ENCODE data around the gene FOXJ2.

Gene FOXJ2

DNA sequence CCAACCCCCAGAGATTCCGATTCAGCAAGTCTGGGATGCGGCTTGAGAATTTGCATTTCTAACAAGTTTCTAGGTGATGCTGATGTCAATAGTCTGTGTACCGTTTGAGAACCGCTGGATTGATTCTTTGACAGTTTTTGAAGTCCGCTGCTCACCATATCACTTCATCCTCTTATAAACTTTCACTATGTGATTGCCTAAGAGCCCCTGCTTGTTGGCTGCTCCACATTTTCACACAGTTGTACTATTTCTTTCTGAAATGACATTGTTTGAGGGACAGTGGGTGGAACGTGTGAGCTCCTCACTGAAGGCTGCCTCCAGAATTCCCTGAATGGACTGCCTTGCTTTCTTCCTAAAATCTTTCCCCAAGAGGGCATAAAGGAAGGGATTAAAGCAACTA, 26.0 kb downstream of the FOXJ2 start:
- Histone ChIP-seq H3K27ac (ENCODE audit: low read length) (no peak overlapping the region), H3K27me3 (ENCODE audit: insufficient read depth, low read length, poor library complexity) (no peaks in the 10 kb centered on the region), H3K9ac (ENCODE audit: low read depth, low read length) (no peak overlapping the region), H3K36me3 (ENCODE audit: insufficient read depth, low read length) (peaks cover 19% of the 10 kb centered on the region), H3K9me3 (ENCODE audit: insufficient read depth, low read length, severe bottlenecking) (no peaks in the 10 kb centered on the region), H3K79me2 (ENCODE audit: insufficient read depth, low read length) (no peaks in the 10 kb centered on the region), H3K4me1 (ENCODE audit: insufficient read depth, low read length) (no peaks in the 10 kb centered on the region), H2AFZ (ENCODE audit: low read depth, low read length) (no peak overlapping the region), H3K4me2 (ENCODE audit: insufficient read depth, low read length) (no peak overlapping the region), H3K4me3 (ENCODE audit: low read depth in 1 of 2, low read length in 2 of 2) (no peak overlapping the region), H4K20me1 (ENCODE audit: insufficient read depth, low read length) (no peaks in the 10 kb centered on the region)
- DNase-seq = no peak
- ATAC-seq (ENCODE audit: insufficient read depth, low read depth) = no peak
- no peak for TF ChIP-seq EZH2 (IDR thresholded peaks at IDR 0.05; ENCODE audit: borderline replicate concordance, low read depth, low read length, severe bottlenecking)
- TF ChIP-seq, protein P1, sequence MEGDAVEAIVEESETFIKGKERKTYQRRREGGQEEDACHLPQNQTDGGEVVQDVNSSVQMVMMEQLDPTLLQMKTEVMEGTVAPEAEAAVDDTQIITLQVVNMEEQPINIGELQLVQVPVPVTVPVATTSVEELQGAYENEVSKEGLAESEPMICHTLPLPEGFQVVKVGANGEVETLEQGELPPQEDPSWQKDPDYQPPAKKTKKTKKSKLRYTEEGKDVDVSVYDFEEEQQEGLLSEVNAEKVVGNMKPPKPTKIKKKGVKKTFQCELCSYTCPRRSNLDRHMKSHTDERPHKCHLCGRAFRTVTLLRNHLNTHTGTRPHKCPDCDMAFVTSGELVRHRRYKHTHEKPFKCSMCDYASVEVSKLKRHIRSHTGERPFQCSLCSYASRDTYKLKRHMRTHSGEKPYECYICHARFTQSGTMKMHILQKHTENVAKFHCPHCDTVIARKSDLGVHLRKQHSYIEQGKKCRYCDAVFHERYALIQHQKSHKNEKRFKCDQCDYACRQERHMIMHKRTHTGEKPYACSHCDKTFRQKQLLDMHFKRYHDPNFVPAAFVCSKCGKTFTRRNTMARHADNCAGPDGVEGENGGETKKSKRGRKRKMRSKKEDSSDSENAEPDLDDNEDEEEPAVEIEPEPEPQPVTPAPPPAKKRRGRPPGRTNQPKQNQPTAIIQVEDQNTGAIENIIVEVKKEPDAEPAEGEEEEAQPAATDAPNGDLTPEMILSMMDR (IDR thresholded peaks at IDR 0.05; ENCODE audit: borderline replicate concordance, extremely low read depth, low read length, poor library complexity, severe bottlenecking) = no peak

DNA sequence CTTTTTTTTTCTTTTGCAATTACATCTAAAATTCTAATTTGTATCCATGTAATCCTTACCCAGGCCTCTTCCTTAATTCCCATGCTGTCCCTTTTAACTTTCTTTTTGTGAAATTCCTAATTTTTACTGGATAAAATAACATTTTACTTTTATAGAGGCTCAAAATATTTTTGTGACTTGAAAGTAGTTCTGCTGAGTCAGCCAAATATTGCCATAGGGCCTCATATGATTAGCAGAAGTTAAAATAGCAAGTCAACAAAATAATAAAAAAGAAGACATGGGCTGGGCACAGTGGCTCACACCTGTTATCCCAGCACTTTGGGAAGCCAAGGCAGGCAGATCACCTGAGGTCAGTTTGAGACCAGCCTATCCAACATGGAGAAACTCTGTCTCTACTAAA, 31.6 kb downstream of the FOXJ2 start:
- DNase-seq (no peak), ATAC-seq (ENCODE audit: insufficient read depth, low read depth) (no peak)
- Histone ChIP-seq H3K36me3 (ENCODE audit: insufficient read depth, low read length) (no peaks in the 10 kb centered on the region), H3K4me1 (ENCODE audit: insufficient read depth, low read length) (peaks cover 16% of the 10 kb centered on the region), H3K27ac (ENCODE audit: low read length) (no peak overlapping the region), H3K79me2 (ENCODE audit: insufficient read depth, low read length) (no peaks in the 10 kb centered on the region), H3K27me3 (ENCODE audit: insufficient read depth, low read length, poor library complexity) (no peaks in the 10 kb centered on the region), H3K4me2 (ENCODE audit: insufficient read depth, low read length) (no peak overlapping the region), H4K20me1 (ENCODE audit: insufficient read depth, low read length) (no peaks in the 10 kb centered on the region), H2AFZ (ENCODE audit: low read depth, low read length) (no peak overlapping the region), H3K4me3 (ENCODE audit: low read depth in 1 of 2, low read length in 2 of 2) (no peak overlapping the region), H3K9me3 (ENCODE audit: insufficient read depth, low read length, severe bottlenecking) (no peaks in the 10 kb centered on the region), H3K9ac (ENCODE audit: low read depth, low read length) (no peak overlapping the region)
- TF ChIP-seq EZH2 (IDR thresholded peaks at IDR 0.05; ENCODE audit: borderline replicate concordance, low read depth, low read length, severe bottlenecking) = no peak
- TF ChIP-seq, protein P1 (IDR thresholded peaks at IDR 0.05; ENCODE audit: borderline replicate concordance, extremely low read depth, low read length, poor library complexity, severe bottlenecking) = no peak

DNA sequence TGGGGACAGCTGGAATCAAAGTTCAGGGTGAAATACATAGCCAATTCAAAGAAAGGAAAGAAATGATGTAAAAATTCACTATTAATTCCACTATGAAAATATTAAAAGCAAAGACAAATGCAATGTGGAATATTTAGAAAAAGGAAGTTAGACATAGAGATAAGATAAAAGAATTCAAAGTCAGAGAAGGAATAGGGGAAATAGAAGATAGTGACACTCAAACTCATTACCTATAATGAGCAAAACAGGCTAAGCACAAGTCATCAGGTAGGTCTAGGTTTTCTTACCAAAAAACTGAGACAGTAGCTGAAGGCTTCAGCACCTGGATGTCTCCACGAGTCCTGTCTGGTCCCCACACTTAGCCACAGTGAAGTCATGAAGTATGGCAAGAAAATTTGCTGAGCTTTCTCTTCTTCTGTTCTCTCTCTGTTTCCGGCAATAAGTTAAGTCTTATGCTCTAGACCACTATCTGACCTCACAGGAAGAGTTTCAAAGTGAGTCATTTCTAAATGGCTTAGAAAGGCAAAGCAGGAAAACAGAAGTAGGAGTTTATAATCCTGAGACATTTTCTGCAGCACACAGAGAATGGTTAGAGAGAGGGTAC, 33.6 kb downstream of the FOXJ2 start, which contains the start of gene C3AR1:
TSS of gene C3AR1 (minus strand) at position 369 of the 604 bp plus-strand sequence. CDS start 6,174 bp downstream, outside the sequence.
- DNase-seq (peak; percentile 36), ATAC-seq (ENCODE audit: insufficient read depth, low read depth) (peak; percentile 99)
- no peaks in the 10 kb centered on the region for H4K20me1 ChIP-seq (ENCODE audit: insufficient read depth, low read length)
- H3K36me3 ChIP-seq (ENCODE audit: insufficient read depth, low read length) = no peaks in the 10 kb centered on the region
- no peaks in the 10 kb centered on the region for H3K27me3 ChIP-seq (ENCODE audit: insufficient read depth, low read length, poor library complexity)
- TF ChIP-seq, protein P1 (IDR thresholded peaks at IDR 0.05; ENCODE audit: borderline replicate concordance, extremely low read depth, low read length, poor library complexity, severe bottlenecking) = no peak
- no peak for TF ChIP-seq EZH2 (IDR thresholded peaks at IDR 0.05; ENCODE audit: borderline replicate concordance, low read depth, low read length, severe bottlenecking)
- H2AFZ ChIP-seq (ENCODE audit: low read depth, low read length) = peak within 1 kb of the TSS; percentile 54
- peak within 1 kb of the TSS; percentile 13; the same call in 1 of the 2 replicates for H3K9ac ChIP-seq (ENCODE audit: low read depth, low read length)
- H3K4me3 ChIP-seq (ENCODE audit: low read depth in 1 of 2, low read length in 2 of 2) = peak within 1 kb of the TSS in 1 of 2 experiments; percentile 48; a peak in 2 of 4 replicates
- no peaks in the 10 kb centered on the region for H3K9me3 ChIP-seq (ENCODE audit: insufficient read depth, low read length, severe bottlenecking)
- peak within 1 kb of the TSS; percentile 59 for H3K4me2 ChIP-seq (ENCODE audit: insufficient read depth, low read length)
- peaks cover 16% of the 10 kb centered on the region for H3K4me1 ChIP-seq (ENCODE audit: insufficient read depth, low read length)
- H3K79me2 ChIP-seq (ENCODE audit: insufficient read depth, low read length) = no peaks in the 10 kb centered on the region
- peak within 1 kb of the TSS; percentile 58 for H3K27ac ChIP-seq (ENCODE audit: low read length)
